CD14-positive monocyte (primary cell): ENCODE measurements around the gene GLRB. TPM values are rescaled to one million over a fixed set of nuclear protein-coding genes. Genes with fewer than 3 reads are reported as not detected.

ENCODE experiments used
- DNase-seq, 3 donors: peaks; one replicate each; pipeline ENCODE4 v3.0.0-alpha.2; 2011 to 2022
- H2AFZ ChIP-seq: 2 replicates; pipeline ENCODE4 v1.6.0; 2012; ENCODE audit warnings: mild to moderate bottlenecking, low read depth, low read length, inconsistent platforms; ENCODE audit not compliant: insufficient read depth, poor library complexity, severe bottlenecking
- H3K27ac ChIP-seq, 2 donors: 1 replicate in 1 of 2; 2 replicates in 1 of 2; pipeline ENCODE4 v1.5.1; 2012 to 2013; ENCODE audit warnings: low read length in 2 of 2, control low read depth in 1 of 2, inconsistent platforms in 1 of 2, low read depth in 1 of 2, mild to moderate bottlenecking in 1 of 2
- H3K27me3 ChIP-seq, 2 donors: one replicate each; pipeline versions ENCODE4 v1.6.0 to v1.6.1; 2011 to 2013; ENCODE audit warnings: low read length in 2 of 2; ENCODE audit not compliant: control insufficient read depth in 2 of 2, insufficient read depth in 2 of 2
- H3K36me3 ChIP-seq, 2 donors: replicated peaks in 1 of 2; 1 replicate in 1 of 2; 2 replicates in 1 of 2; pipeline versions ENCODE4 v1.5.1 to v1.6.1; 2012 to 2013; ENCODE audit warnings: low read length in 2 of 2, control low read depth in 1 of 2, inconsistent platforms in 1 of 2, mild to moderate bottlenecking in 1 of 2; ENCODE audit not compliant: insufficient read depth in 2 of 2, control insufficient read depth in 1 of 2
- H3K4me1 ChIP-seq, 2 donors: 1 replicate in 1 of 2; 2 replicates in 1 of 2; pipeline versions ENCODE4 v1.5.1 to v1.6.1; 2012 to 2013; ENCODE audit warnings: low read length in 2 of 2, control low read depth in 1 of 2, inconsistent platforms in 1 of 2, mild to moderate bottlenecking in 1 of 2, moderate library complexity in 1 of 2; ENCODE audit not compliant: insufficient read depth in 2 of 2, control insufficient read depth in 1 of 2
- H3K4me2 ChIP-seq: replicated peaks from 2 replicates; pipeline ENCODE3; 2012; ENCODE audit warnings: low read length, moderate library complexity, mild to moderate bottlenecking; ENCODE audit not compliant: poor library complexity, severe bottlenecking; ENCODE audit errors: extremely low read depth
- H3K4me3 ChIP-seq, 3 experiments: fragments of 200-600 bp in 1 of 3; sonication (generic) in 1 of 3; replicated peaks in 1 of 3; 1 replicate in 2 of 3; 2 replicates in 1 of 3; pipeline ENCODE4 v1.5.1; 2011 to 2013; ENCODE audit warnings: low read length in 3 of 3, mild to moderate bottlenecking in 3 of 3, control low read depth in 2 of 3, low read depth in 2 of 3, inconsistent platforms in 1 of 3, moderate library complexity in 1 of 3
- H3K79me2 ChIP-seq: 2 replicates; pipeline ENCODE4 v1.6.0; 2012; ENCODE audit warnings: mild to moderate bottlenecking, control low read depth, inconsistent platforms, low read length, moderate library complexity; ENCODE audit not compliant: insufficient read depth
- H3K9ac ChIP-seq: 2 replicates; pipeline ENCODE4 v1.6.0; 2017; ENCODE audit warnings: low read length, mild to moderate bottlenecking; ENCODE audit not compliant: insufficient read depth, poor library complexity, severe bottlenecking
- H3K9me3 ChIP-seq, 2 donors: replicated peaks in 1 of 2; 1 replicate in 1 of 2; 2 replicates in 1 of 2; pipeline versions ENCODE4 v1.5.1 to v1.6.1; 2012 to 2013; ENCODE audit warnings: low read length in 2 of 2, control low read depth in 1 of 2; ENCODE audit not compliant: control insufficient read depth in 1 of 2, insufficient read depth in 1 of 2
- H4K20me1 ChIP-seq: 2 replicates; pipeline ENCODE4 v1.6.0; 2012; ENCODE audit warnings: mild to moderate bottlenecking, low read length, control low read depth, moderate library complexity; ENCODE audit not compliant: insufficient read depth
- H3K27ac Mint-ChIP-seq, 7 donors: one replicate each; pipeline ENCODE4 v1.8.0; 2020; ENCODE audit warnings: mild to moderate bottlenecking in 7 of 7, mixed read lengths in 7 of 7, moderate library complexity in 6 of 7, inconsistent platforms in 2 of 7
- H3K27me3 Mint-ChIP-seq, 3 donors: one replicate each; pipeline ENCODE4 v1.8.0; 2021 to 2022; ENCODE audit warnings: low read depth in 3 of 3, mild to moderate bottlenecking in 3 of 3, mixed read lengths in 3 of 3, moderate library complexity in 3 of 3, inconsistent platforms in 1 of 3
- H3K36me3 Mint-ChIP-seq, 2 donors: one replicate each; pipeline ENCODE4 v1.8.0; 2020; ENCODE audit warnings: mixed read lengths in 2 of 2, inconsistent platforms in 1 of 2, mild to moderate bottlenecking in 1 of 2
- H3K4me1 Mint-ChIP-seq: one replicate; pipeline ENCODE4 v1.8.0; 2020; ENCODE audit warnings: mild to moderate bottlenecking, mixed read lengths
- H3K4me3 Mint-ChIP-seq, 2 donors: one replicate each; pipeline ENCODE4 v1.8.0; 2020; ENCODE audit warnings: mild to moderate bottlenecking in 2 of 2, mixed read lengths in 2 of 2, moderate library complexity in 1 of 2
- H3K9me3 Mint-ChIP-seq, 7 donors: one replicate each; pipeline ENCODE4 v1.8.0; 2020 to 2022; ENCODE audit warnings: mixed read lengths in 7 of 7, mild to moderate bottlenecking in 6 of 7, moderate library complexity in 6 of 7, inconsistent platforms in 2 of 7
- CTCF ChIP-seq: fragments of 200-600 bp; IDR thresholded peaks from one replicate; pipeline ENCODE4 v1.8.0; 2022; ENCODE audit warnings: antibody characterized with exemption, mild to moderate bottlenecking
- WGBS: methylation state at CpG from one replicate; pipeline ENCODE4 v1.1.5; 2013; ENCODE audit warnings: missing lambda C conversion rate; ENCODE audit not compliant: insufficient coverage; 5-methylcytosine and 5-hydroxymethylcytosine counted together
- intact Hi-C, 2 donors: fragments of 100-400 bp; cut with micrococcal nuclease; formaldehyde crosslinking; loops; one replicate each; pipeline versions ENCODE4 v1.15.0 to v1.15.1; 2023
- polyA plus RNA-seq, 3 donors: library from polyadenylated mRNA; depleted of rRNA in 1 of 3; unstranded in 2 of 3; stranded (reverse) in 1 of 3; fragments of 300-500 nt in 2 of 3; fragments of >200 nt in 1 of 3; fragmentation: Illumina TruSeq in 2 of 3; gene quantifications; 1 replicate in 2 of 3; 2 replicates in 1 of 3; pipeline ENCODE4 v1.2.3, GENCODE V29; 2012 to 2021

Gene GLRB
- polyA plus RNA-seq, 3 donors, result not detected

DNA sequence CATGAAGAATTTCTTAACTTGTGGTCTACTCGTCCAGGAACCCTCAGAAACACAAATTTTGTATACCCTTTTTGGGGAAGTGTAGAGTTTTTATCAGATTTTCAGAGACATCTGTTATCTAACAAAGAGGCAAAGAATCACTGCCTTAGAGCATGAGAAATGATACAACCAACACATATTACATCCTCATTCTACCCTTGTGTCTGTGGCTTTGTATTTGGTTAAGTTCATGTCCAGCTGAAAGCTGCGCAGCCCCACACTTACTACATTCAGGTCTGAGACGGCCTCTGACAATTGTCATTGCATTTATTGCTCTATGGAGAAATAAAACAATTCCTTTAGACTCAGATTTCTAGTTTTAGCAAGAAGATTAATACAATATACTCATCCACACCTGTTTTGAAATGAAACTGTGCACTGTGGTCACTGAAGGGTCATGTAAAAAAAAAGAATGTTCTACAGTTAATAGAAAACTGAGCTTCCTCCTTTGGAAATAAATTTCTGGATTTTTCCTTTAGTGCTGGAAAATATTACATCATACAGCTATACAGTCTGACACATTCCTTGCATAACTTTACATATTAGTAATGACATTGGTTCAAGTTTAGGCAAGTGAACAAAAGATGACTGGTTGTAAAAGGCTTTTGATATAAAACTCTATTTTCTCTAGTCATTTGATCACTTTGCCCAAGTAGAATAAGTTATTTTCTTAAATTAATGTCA, 39.8 kb downstream of the GLRB start:
- no peak overlapping the region for H3K4me3 Mint-ChIP-seq
- WGBS, result no CpG with 5 or more reads among the region's 3 CpGs
- no peak overlapping the region for H3K27ac ChIP-seq
- peaks cover 0 to 2% (median 0%) of the 10 kb centered on the region in 3 donors for H3K27me3 Mint-ChIP-seq
- peaks cover 0 to 4% (median 0%) of the 10 kb centered on the region in 7 donors for H3K9me3 Mint-ChIP-seq
- H2AFZ ChIP-seq, result no peak overlapping the region
- no peak overlapping the region for H3K9ac ChIP-seq
- H3K9me3 ChIP-seq, result no peaks in the 10 kb centered on the region
- intact Hi-C loops, result no loop called here
- H3K4me3 ChIP-seq, result no peak overlapping the region
- no peaks in the 10 kb centered on the region for H4K20me1 ChIP-seq
- H3K36me3 ChIP-seq, result no peaks in the 10 kb centered on the region
- DNase-seq, result no peak
- H3K4me2 ChIP-seq, result no peak overlapping the region
- no peaks in the 10 kb centered on the region for H3K27me3 ChIP-seq
- no peak overlapping the region for H3K27ac Mint-ChIP-seq
- TF ChIP-seq CTCF, result no peak
- H3K36me3 Mint-ChIP-seq, result no peaks in the 10 kb centered on the region
- no peaks in the 10 kb centered on the region for H3K4me1 ChIP-seq
- H3K4me1 Mint-ChIP-seq, result no peaks in the 10 kb centered on the region
- no peaks in the 10 kb centered on the region for H3K79me2 ChIP-seq

- H3K4me1 Mint-ChIP-seq, result no peaks in the 10 kb centered on the region
- Histone ChIP-seq H2AFZ (no peak overlapping the region), H3K4me2 (no peak overlapping the region), H3K36me3 (no peaks in the 10 kb centered on the region), H3K9ac (no peak overlapping the region), H3K9me3 (no peaks in the 10 kb centered on the region), H3K27me3 (no peaks in the 10 kb centered on the region), H3K27ac (no peak overlapping the region), H4K20me1 (no peaks in the 10 kb centered on the region), H3K4me3 (no peak overlapping the region), H3K79me2 (no peaks in the 10 kb centered on the region), H3K4me1 (no peaks in the 10 kb centered on the region)
- no peak for DNase-seq
- no CpG with 5 or more reads among the region's 2 CpGs for WGBS
- H3K27ac Mint-ChIP-seq, result no peak overlapping the region
- intact Hi-C loops, result no loop called here
- no peaks in the 10 kb centered on the region for H3K9me3 Mint-ChIP-seq
- H3K27me3 Mint-ChIP-seq, result peaks cover 0 to 3% (median 0%) of the 10 kb centered on the region in 3 donors
- TF ChIP-seq CTCF, result no peak
- H3K4me3 Mint-ChIP-seq, result no peak overlapping the region
- H3K36me3 Mint-ChIP-seq, result no peaks in the 10 kb centered on the region
Observed at GRCh38 chr4:157121401-157121800, 45.5 kb downstream of the GLRB start.
